ENCODE results near the gene GPRC5A. TPM values are rescaled to one million over a fixed set of nuclear protein-coding genes. Genes with fewer than 3 reads are reported as not detected.
A peak's percentile ranks its signal among the peaks of the same experiment; 100 is the strongest.

Gene GPRC5A
- total RNA-seq, 4 donors from 2014 or later, result 7.0 to 166 (median 116) TPM

- peak overlapping the region; percentile 48 to 76 (median 72) for H3K27ac ChIP-seq
- intact Hi-C loops (cut with DNase I; ENCODE audit: low total_unique reads), result no loop called here
- in situ Hi-C loops (cut with MboI; ENCODE audit: low pct_ligation_motif_present in 1 of 4, low pct_unique_long_range_greater_than_20kb in 1 of 4, low sequenced_read_pairs in 3 of 4), result no loop called here
- TF ChIP-seq POLR2AphosphoS5 (IDR thresholded peaks at IDR 0.05), result no peak
- TF ChIP-seq CTCF (IDR thresholded peaks at IDR 0.05), result no peak
- H3K36me3 ChIP-seq, result no peaks in the 10 kb centered on the region
- H3K4me1 ChIP-seq, result peaks cover 0 to 58% (median 27%) of the 10 kb centered on the region in 4 donors
- H3K27me3 ChIP-seq, result no peaks in the 10 kb centered on the region
- H3K4me3 ChIP-seq, result no peak overlapping the region
- 77 to 87% methylated on average over 5 of the region's 5 CpGs for WGBS, 2 donors (ENCODE audit: low coverage in 1 of 2)
- no peaks in the 10 kb centered on the region for H3K9me3 ChIP-seq
- DNase-seq, result no peak
Measured at GRCh38 chr12:12882288-12882687, 9.1 kb upstream of the GPRC5A start.

- Histone ChIP-seq H3K36me3 (no peaks in the 10 kb centered on the region), H3K9me3 (no peaks in the 10 kb centered on the region), H3K4me1 (peaks cover 0 to 47% (median 18%) of the 10 kb centered on the region in 4 donors), H3K4me3 (no peak overlapping the region), H3K27me3 (no peaks in the 10 kb centered on the region), H3K27ac (peak overlapping the region; percentile 71 to 78 (median 74))
- DNase-seq, result no peak
- 53 to 64% methylated on average over 6 of the region's 6 CpGs for whole genome bisulfite sequencing, 2 donors (ENCODE audit: low coverage in 1 of 2)
- TF ChIP-seq POLR2A (IDR thresholded peaks at IDR 0.05) (no peak), POLR2AphosphoS5 (IDR thresholded peaks at IDR 0.05) (peak in 1 of 3 donors; percentile 44)
- in situ Hi-C loops (cut with MboI; ENCODE audit: low pct_ligation_motif_present in 1 of 4, low pct_unique_long_range_greater_than_20kb in 1 of 4, low sequenced_read_pairs in 3 of 4), result no loop called here
- intact Hi-C loops (cut with DNase I; ENCODE audit: low total_unique reads), result no loop called here
Measured at GRCh38 chr12:12883369-12884001, 7.9 kb upstream of the GPRC5A start.

- intact Hi-C loops (cut with DNase I; ENCODE audit: low total_unique reads), result no loop called here
- Histone ChIP-seq H3K4me1 (peaks cover 0 to 41% (median 16%) of the 10 kb centered on the region in 4 donors), H3K36me3 (no peaks in the 10 kb centered on the region), H3K9me3 (no peaks in the 10 kb centered on the region), H3K4me3 (no peak overlapping the region), H3K27me3 (no peaks in the 10 kb centered on the region), H3K27ac (no peak overlapping the region)
- TF ChIP-seq POLR2AphosphoS5 (IDR thresholded peaks at IDR 0.05) (no peak), CTCF (IDR thresholded peaks at IDR 0.05) (no peak), POLR2A (IDR thresholded peaks at IDR 0.05) (no peak), EP300 (IDR thresholded peaks at IDR 0.05; ENCODE audit: low read depth) (no peak)
- in situ Hi-C loops (cut with MboI; ENCODE audit: low pct_ligation_motif_present in 1 of 4, low pct_unique_long_range_greater_than_20kb in 1 of 4, low sequenced_read_pairs in 3 of 4), result no loop called here
- no peak for DNase-seq
- 61% methylated on average over 14 of the region's 14 CpGs; no CpG with 5 or more reads in 1 of the 2 donors for WGBS, 2 donors (ENCODE audit: low coverage in 1 of 2)
Measured at GRCh38 chr12:12885096-12885792, 6.1 kb upstream of the GPRC5A start.

- peak overlapping the region in 3 of 4 donors; percentile 17 to 35 (median 19) for H3K27ac ChIP-seq
- H3K36me3 ChIP-seq, result no peaks in the 10 kb centered on the region
- TF ChIP-seq EP300 (IDR thresholded peaks at IDR 0.05; ENCODE audit: low read depth) (no peak), CTCF (IDR thresholded peaks at IDR 0.05) (no peak), POLR2A (IDR thresholded peaks at IDR 0.05) (no peak), POLR2AphosphoS5 (IDR thresholded peaks at IDR 0.05) (no peak)
- H3K27me3 ChIP-seq, result peaks cover 3% of the 10 kb centered on the region
- intact Hi-C loops (cut with DNase I; ENCODE audit: low total_unique reads) (no loop called here), in situ Hi-C loops (cut with MboI; ENCODE audit: low pct_ligation_motif_present in 1 of 4, low pct_unique_long_range_greater_than_20kb in 1 of 4, low sequenced_read_pairs in 3 of 4) (no loop called here)
- peaks cover 0 to 37% (median 18%) of the 10 kb centered on the region in 4 donors for H3K4me1 ChIP-seq
- 44 to 51% methylated on average over 4 to 7 of the region's 7 CpGs for WGBS, 2 donors (ENCODE audit: low coverage in 1 of 2)
- no peaks in the 10 kb centered on the region for H3K9me3 ChIP-seq
- DNase-seq, result no peak
- no peak overlapping the region for H3K4me3 ChIP-seq
Measured at GRCh38 chr12:12887471-12887870, 3.9 kb upstream of the GPRC5A start.
